B cell (primary cell): ENCODE measurements around the gene FAM78B.

Source experiments
- EZH2 ChIP-seq: IDR thresholded peaks from 2 replicates; pipeline ENCODE4 v1.6.1; 2012; ENCODE audit warnings: borderline replicate concordance, low read depth, mild to moderate bottlenecking, moderate library complexity, low read length; ENCODE audit not compliant: insufficient read depth, poor library complexity, severe bottlenecking
- TF ChIP-seq, protein P1 (sequence below): fragments of 200-600 bp; IDR thresholded peaks from one replicate; pipeline ENCODE4 v1.8.0; 2022; ENCODE audit warnings: antibody characterized with exemption, mild to moderate bottlenecking

GRCh38 chr1:166153525-166154314 lies 13.1 kb downstream of the FAM78B start:
- TF ChIP-seq EZH2: no peak
- TF ChIP-seq, protein P1, sequence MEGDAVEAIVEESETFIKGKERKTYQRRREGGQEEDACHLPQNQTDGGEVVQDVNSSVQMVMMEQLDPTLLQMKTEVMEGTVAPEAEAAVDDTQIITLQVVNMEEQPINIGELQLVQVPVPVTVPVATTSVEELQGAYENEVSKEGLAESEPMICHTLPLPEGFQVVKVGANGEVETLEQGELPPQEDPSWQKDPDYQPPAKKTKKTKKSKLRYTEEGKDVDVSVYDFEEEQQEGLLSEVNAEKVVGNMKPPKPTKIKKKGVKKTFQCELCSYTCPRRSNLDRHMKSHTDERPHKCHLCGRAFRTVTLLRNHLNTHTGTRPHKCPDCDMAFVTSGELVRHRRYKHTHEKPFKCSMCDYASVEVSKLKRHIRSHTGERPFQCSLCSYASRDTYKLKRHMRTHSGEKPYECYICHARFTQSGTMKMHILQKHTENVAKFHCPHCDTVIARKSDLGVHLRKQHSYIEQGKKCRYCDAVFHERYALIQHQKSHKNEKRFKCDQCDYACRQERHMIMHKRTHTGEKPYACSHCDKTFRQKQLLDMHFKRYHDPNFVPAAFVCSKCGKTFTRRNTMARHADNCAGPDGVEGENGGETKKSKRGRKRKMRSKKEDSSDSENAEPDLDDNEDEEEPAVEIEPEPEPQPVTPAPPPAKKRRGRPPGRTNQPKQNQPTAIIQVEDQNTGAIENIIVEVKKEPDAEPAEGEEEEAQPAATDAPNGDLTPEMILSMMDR: no peak
